PC-9 (cell line): ENCODE results near the gene COL4A4. TPM values are rescaled to one million over a fixed set of nuclear protein-coding genes. Genes with fewer than 3 reads are reported as not detected.
"Not testable (repeated sequence)": the region's sequence is repeated elsewhere in the genome, so short reads cannot be mapped to it uniquely, and the experiment has no call there.

ENCODE experiments used
- BruUV-seq: library from RNA; stranded (reverse); fragments of 400-500 nt; replicated peaks from 2 replicates; lab custom pipeline; 2021; lab: Mats Ljungman, UMichigan
- CTCF ChIA-PET: fragments of 300-600 bp; sonication (Branson Sonifier 250); formaldehyde crosslinking; loops from one replicate; lab custom pipeline; 2022; ENCODE audit warnings: antibody characterized with exemption; lab: Charles Lee
- POLR2A ChIA-PET: fragments of 300-600 bp; sonication (Branson Sonifier 250); formaldehyde crosslinking; loops from one replicate; lab custom pipeline; 2022; ENCODE audit warnings: antibody characterized with exemption; ENCODE audit not compliant: unreplicated experiment; lab: Charles Lee
- DNase-seq, 2 experiments: peaks; one replicate each; pipeline versions ENCODE4 v3.0.0 to v3.0.0-alpha.2; 2015 to 2022; ENCODE audit warnings: mixed read lengths in 1 of 2
- H2AFZ ChIP-seq: fragments of 200-600 bp; sonication (generic); 2 replicates; pipeline ENCODE4 v1.8.1; 2017; ENCODE audit warnings: antibody characterized with exemption
- H3F3A ChIP-seq: fragments of 200-600 bp; sonication (generic); 2 replicates; pipeline ENCODE4 v1.8.1; 2017; ENCODE audit warnings: antibody characterized with exemption, mild to moderate bottlenecking, low read depth; ENCODE audit not compliant: insufficient read depth
- H3K27ac ChIP-seq: fragments of 200-600 bp; sonication (generic); 2 replicates; pipeline ENCODE4 v1.6.1; 2016; ENCODE audit warnings: mixed run types
- H3K27me3 ChIP-seq: fragments of 200-600 bp; sonication (generic); 2 replicates; pipeline ENCODE4 v1.6.1; 2016; ENCODE audit warnings: low read depth, mixed run types; ENCODE audit not compliant: insufficient read depth
- H3K36me3 ChIP-seq: fragments of 200-600 bp; sonication (generic); 2 replicates; pipeline ENCODE4 v1.6.1; 2016; ENCODE audit warnings: low read depth, mixed run types
- H3K4me1 ChIP-seq: fragments of 200-600 bp; sonication (generic); replicated peaks from 2 replicates; pipeline ENCODE4 v1.6.1; 2016; ENCODE audit warnings: mixed run types; ENCODE audit not compliant: insufficient read depth
- H3K4me2 ChIP-seq: fragments of 200-600 bp; sonication (generic); 2 replicates; pipeline ENCODE4 v1.6.1; 2017; ENCODE audit warnings: mixed run types
- H3K4me3 ChIP-seq: fragments of 200-600 bp; sonication (generic); 2 replicates; pipeline ENCODE4 v1.6.1; 2016; ENCODE audit warnings: mixed run types
- H3K79me2 ChIP-seq: fragments of 200-600 bp; sonication (generic); 2 replicates; pipeline ENCODE4 v1.6.1; 2017; ENCODE audit warnings: low read depth, mixed run types
- H3K9me2 ChIP-seq: fragments of 200-600 bp; sonication (generic); 2 replicates; pipeline ENCODE4 v1.8.1; 2017; ENCODE audit warnings: mild to moderate bottlenecking; ENCODE audit not compliant: insufficient read depth
- H3K9me3 ChIP-seq: fragments of 200-600 bp; sonication (generic); 2 replicates; pipeline ENCODE4 v1.8.1; 2016; ENCODE audit warnings: low read depth; ENCODE audit not compliant: insufficient read depth
- H4K20me1 ChIP-seq: fragments of 200-600 bp; sonication (generic); 2 replicates; pipeline ENCODE4 v1.8.1; 2017; ENCODE audit not compliant: insufficient read depth
- CTCF ChIP-seq: fragments of 200-600 bp; sonication (generic); conservative IDR thresholded peaks from 2 replicates; pipeline ENCODE4 v1.6.1; 2017; ENCODE audit warnings: mixed run types, antibody characterized with exemption, mild to moderate bottlenecking, moderate library complexity
- EZH2 ChIP-seq: fragments of 200-600 bp; sonication (generic); IDR thresholded peaks from 2 replicates; pipeline ENCODE4 v1.8.0; 2017; ENCODE audit warnings: antibody characterized with exemption, low read depth
- intact Hi-C: fragments of 100-400 bp; cut with micrococcal nuclease; formaldehyde crosslinking; loops from one replicate; pipeline ENCODE4 v1.10.0; 2022; ENCODE audit not compliant: unreplicated experiment
- total RNA-seq: library from RNA; stranded (reverse); gene quantifications from 2 replicates; pipeline ENCODE4 v1.2.3, GENCODE V29; 2021

The COL4A4 gene
- total RNA-seq, 1 experiment from 2014 or later: 5.6 TPM

DNA sequence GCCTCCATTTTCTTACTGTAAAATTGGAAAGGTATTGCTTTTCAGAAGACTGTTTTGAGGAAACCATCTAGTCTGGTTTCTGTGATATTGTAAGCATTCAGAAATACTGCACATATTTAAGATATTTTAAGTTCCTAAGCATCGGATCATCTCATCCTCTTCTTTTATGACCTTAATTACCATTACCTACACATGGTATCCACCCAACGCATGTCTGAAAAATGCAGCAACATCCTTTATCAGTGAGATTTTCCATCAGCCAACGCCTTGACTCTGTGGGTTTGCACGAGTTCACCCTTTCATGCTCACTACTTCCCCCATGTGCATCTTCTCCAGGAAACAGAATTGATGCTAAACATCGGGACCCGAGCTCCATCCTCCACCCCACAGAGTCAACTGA lies 84.3 kb downstream of the COL4A4 start:
- no TSS peak for BruUV-seq
- no peak for DNase-seq
- no peaks in the 10 kb centered on the region for H3F3A ChIP-seq
- H3K4me3 ChIP-seq: no peak overlapping the region
- no peaks in the 10 kb centered on the region for H3K27me3 ChIP-seq
- H3K9me3 ChIP-seq: no peaks in the 10 kb centered on the region
- H3K4me2 ChIP-seq: no peak overlapping the region
- H2AFZ ChIP-seq: no peak overlapping the region
- no peaks in the 10 kb centered on the region for H4K20me1 ChIP-seq
- TF ChIP-seq EZH2 (no peak), CTCF (no peak)
- H3K9me2 ChIP-seq: no peaks in the 10 kb centered on the region; the same call in 1 of the 2 replicates
- H3K4me1 ChIP-seq: no peaks in the 10 kb centered on the region
- H3K79me2 ChIP-seq: no peaks in the 10 kb centered on the region
- H3K27ac ChIP-seq: no peak overlapping the region
- ChIA-PET POLR2A (no interaction called here), CTCF (no interaction called here)
- intact Hi-C loops: no loop called here
- H3K36me3 ChIP-seq: no peaks in the 10 kb centered on the region

DNA sequence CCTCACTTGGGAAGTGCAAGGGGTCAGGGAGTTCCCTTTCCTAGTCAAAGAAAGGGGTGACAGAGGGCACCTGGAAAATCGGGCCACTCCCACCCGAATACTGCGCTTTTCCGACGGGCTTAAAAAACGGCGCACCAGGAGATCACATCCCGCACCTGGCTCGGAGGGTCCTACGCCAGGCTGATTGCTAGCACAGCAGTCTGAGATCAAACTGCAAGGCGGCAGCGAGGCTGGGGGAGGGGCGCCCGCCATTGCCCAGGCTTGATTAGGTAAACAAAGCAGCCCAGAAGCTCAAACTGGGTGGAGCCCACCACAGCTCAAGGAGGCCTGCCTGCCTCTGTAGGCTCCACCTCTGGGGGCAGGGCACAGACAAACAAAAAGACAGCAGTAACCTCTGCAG lies 98.9 kb downstream of the COL4A4 start:
- POLR2A ChIA-PET, H2AFZ ChIP-seq, H3K4me3 ChIP-seq, H3K4me1 ChIP-seq, H3K4me2 ChIP-seq, H3K9me3 ChIP-seq, intact Hi-C loops, DNase-seq, H3K27me3 ChIP-seq, H3K36me3 ChIP-seq, CTCF ChIA-PET, H4K20me1 ChIP-seq, H3K79me2 ChIP-seq, H3F3A ChIP-seq, H3K9me2 ChIP-seq, H3K27ac ChIP-seq, BruUV-seq: not testable (repeated sequence)

GRCh38 chr2:227058888-227059399 lies 105.1 kb downstream of the COL4A4 start:
- ChIA-PET CTCF (no interaction called here), POLR2A (no interaction called here)
- H3K36me3 ChIP-seq: no peaks in the 10 kb centered on the region
- H3K4me1 ChIP-seq: no peaks in the 10 kb centered on the region
- no peaks in the 10 kb centered on the region for H3K9me3 ChIP-seq
- H3K27ac ChIP-seq: no peak overlapping the region
- H3K4me2 ChIP-seq: no peak overlapping the region
- intact Hi-C loops: no loop called here
- TF ChIP-seq CTCF (no peak), EZH2 (no peak)
- H3K79me2 ChIP-seq: no peaks in the 10 kb centered on the region
- no peaks in the 10 kb centered on the region for H3K27me3 ChIP-seq
- H3K9me2 ChIP-seq: no peaks in the 10 kb centered on the region
- no peaks in the 10 kb centered on the region for H3F3A ChIP-seq
- no peaks in the 10 kb centered on the region for H4K20me1 ChIP-seq
- no TSS peak for BruUV-seq
- H2AFZ ChIP-seq: no peak overlapping the region
- no peak for DNase-seq
- H3K4me3 ChIP-seq: no peak overlapping the region
